ENCODE measurements around the gene MAP4K5. TPM values are rescaled to one million over a fixed set of nuclear protein-coding genes. Genes with fewer than 3 reads are reported as not detected.
A peak's percentile ranks its signal among the peaks of the same experiment; 100 is the strongest.

MAP4K5 gene
- total RNA-seq, 1 experiment from 2014 or later, result 42.7 TPM

DNA sequence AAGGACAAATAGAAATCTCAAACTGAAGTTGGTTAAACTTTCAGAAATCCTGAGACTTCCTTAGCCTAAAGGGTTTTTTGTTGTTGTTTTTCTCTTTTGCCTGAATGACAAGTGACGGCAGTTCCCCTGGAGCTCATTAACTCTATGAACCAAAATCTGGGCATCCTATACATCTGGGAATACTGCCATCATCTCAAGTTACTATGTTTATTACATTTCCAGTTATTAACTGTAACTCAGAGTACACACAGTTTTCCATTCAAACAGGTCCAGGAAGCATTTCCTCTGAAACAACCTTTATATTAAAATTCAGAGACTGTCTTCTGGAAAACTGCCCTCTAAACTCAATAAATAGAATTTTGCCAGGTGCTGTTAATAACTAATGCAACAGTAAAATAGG lies 80.1 kb downstream of the MAP4K5 start:
- no peak overlapping the region for H3K4me3 Mint-ChIP-seq
- Histone ChIP-seq H3K23ac (ENCODE audit: insufficient read length, low read depth, low read length) (no peak overlapping the region), H2AFZ (ENCODE audit: low read length) (no peak overlapping the region), H4K91ac (ENCODE audit: insufficient read length, low read depth, low read length) (no peak overlapping the region), H2BK15ac (ENCODE audit: low read depth, low read length) (no peak overlapping the region), H3K27me3 (ENCODE audit: insufficient read depth, low read length) (no peaks in the 10 kb centered on the region), H3K79me1 (ENCODE audit: insufficient read depth, low read depth, low read length, poor library complexity, severe bottlenecking) (no peaks in the 10 kb centered on the region), H4K20me1 (ENCODE audit: control insufficient read depth, insufficient read depth, insufficient read length) (no peaks in the 10 kb centered on the region), H2BK120ac (ENCODE audit: low read depth, low read length, poor library complexity, severe bottlenecking) (no peak overlapping the region), H4K8ac (replicated peaks; ENCODE audit: insufficient read length, low read depth, low read length) (no peak overlapping the region), H3K56ac (ENCODE audit: insufficient read length, low read depth, low read length) (no peak overlapping the region), H3K27ac (ENCODE audit: insufficient read length, low read depth, low read length) (no peak overlapping the region), H3K4me1 (ENCODE audit: insufficient read depth, low read length) (no peaks in the 10 kb centered on the region), H4K5ac (ENCODE audit: insufficient read length, low read depth, low read length) (no peak overlapping the region), H3K9me3 (ENCODE audit: control insufficient read depth, low read depth, low read length) (no peaks in the 10 kb centered on the region), H2AK5ac (ENCODE audit: insufficient read length, low read length) (no peak overlapping the region), H3T11ph (ENCODE audit: low read length) (no peak overlapping the region), H3K9ac (ENCODE audit: extremely low read depth, insufficient read length, low read length) (no peak overlapping the region), H2BK12ac (ENCODE audit: insufficient read length, low read depth, low read length) (no peak overlapping the region), H3K4me2 (ENCODE audit: insufficient read depth, insufficient read length, low read length) (no peak overlapping the region), H3K79me2 (ENCODE audit: insufficient read depth, low read length) (no peaks in the 10 kb centered on the region), H3K4ac (ENCODE audit: low read depth, low read length) (no peak overlapping the region), H3K23me2 (ENCODE audit: insufficient read length, low read depth, low read length, poor library complexity, severe bottlenecking) (no peaks in the 10 kb centered on the region), H2BK5ac (ENCODE audit: insufficient read length, low read length) (no peak overlapping the region), H3K14ac (ENCODE audit: insufficient read depth, low read length) (no peak overlapping the region), H3K18ac (ENCODE audit: insufficient read length, low read depth, low read length) (no peak overlapping the region), H2BK20ac (ENCODE audit: low read depth, low read length, poor library complexity, severe bottlenecking) (no peak overlapping the region)
- no peak for DNase-seq
- H3K9me3 Mint-ChIP-seq, result no peaks in the 10 kb centered on the region
- H3K36me3 Mint-ChIP-seq (ENCODE audit: insufficient read depth in 1 of 3, low read depth in 3 of 3), result peaks cover 22 to 54% (median 36%) of the 10 kb centered on the region in 3 experiments
- H3K27ac Mint-ChIP-seq, result peak overlapping the region in 1 of 3 experiments; percentile 29; a peak in 1 of 7 replicates
- WGBS (ENCODE audit: extremely low coverage, insufficient read length, low lambda C conversion rate), result no CpG with 5 or more reads among the region's 1 CpG
- no peak for TF ChIP-seq CTCF (conservative IDR thresholded peaks at IDR 0.05)
- H3K4me1 Mint-ChIP-seq, result peaks cover 5% of the 10 kb centered on the region in 2 experiments; a peak in 3 of 4 replicates
- no peaks in the 10 kb centered on the region for H3K27me3 Mint-ChIP-seq (ENCODE audit: low read depth)

Data from H9 (cell line).